HG03520 (cell line): ENCODE data around the gene MTR.
A peak's percentile ranks its signal among the peaks of the same experiment; 100 is the strongest.

Source experiments
- ATAC-seq: cut with Tn5 transposase; IDR thresholded peaks from one replicate; pipeline ENCODE4 v1.9.1; 2021; ENCODE audit warnings: mild to moderate bottlenecking, moderate library complexity; ENCODE audit not compliant: unreplicated experiment

MTR gene

DNA sequence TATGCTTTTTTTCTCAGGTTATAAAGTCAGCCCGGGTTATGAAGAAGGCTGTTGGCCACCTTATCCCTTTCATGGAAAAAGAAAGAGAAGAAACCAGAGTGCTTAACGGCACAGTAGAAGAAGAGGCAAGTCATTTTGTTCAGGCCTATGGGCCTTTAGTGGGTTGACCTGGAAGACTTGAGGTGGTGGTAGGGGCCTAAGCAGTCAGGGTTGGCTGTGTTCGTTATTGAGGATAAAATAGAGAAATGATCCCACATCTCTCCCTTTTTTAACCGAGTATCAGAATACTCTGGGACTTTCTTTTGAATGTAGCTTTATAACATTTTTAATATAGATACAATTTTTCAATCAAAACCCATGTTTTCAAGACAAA is 67.1 kb downstream of the MTR start:
- ATAC-seq = no peak

DNA sequence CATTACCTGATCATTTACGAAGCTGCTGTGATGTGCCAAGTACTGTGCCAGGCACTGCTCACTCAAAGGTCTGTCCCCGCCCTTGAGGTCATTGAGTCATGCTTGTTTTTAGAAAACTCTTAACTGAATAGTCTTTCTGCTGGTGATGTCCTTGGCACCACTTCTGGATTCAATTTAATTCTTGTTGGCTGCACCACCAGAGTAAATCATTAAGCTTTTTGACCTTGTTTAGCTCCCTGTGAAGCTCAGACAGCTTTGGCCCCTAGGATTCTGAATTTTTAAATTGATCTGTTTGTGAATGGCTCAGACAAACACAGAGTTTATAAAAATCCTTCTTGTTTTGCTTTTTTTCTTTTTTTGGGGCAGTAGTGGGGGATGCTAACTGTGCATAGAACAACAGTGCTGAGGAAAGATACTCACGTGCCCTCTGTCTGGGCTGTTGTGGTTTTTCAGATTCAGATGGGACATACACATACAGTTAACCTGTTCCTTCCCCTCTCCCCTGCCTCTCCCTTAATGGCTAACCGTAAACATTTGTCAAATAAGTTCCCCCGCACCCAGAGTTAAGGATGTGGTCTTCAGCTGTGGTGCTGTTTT is 67.6 kb downstream of the MTR start:
- no peak for ATAC-seq

DNA sequence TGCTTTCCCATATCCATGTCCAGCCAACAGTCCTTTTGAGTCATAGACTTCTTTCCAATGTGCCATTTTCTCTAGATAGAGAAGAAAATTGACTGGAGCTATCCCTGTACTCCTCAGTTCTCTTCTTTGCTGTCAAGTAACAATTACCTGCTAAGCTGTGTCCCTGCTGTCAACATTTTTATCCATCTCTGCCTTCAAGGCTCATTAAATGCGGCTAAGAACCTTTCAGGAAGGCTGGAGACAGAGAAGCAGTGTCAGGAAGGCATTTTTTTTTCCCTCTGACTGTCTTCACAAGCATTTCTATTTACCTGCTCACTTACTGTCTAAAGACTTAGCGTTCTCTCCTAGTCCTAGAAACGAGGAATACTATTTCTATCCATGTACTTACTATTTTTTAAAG is 69.1 kb downstream of the MTR start:
- no peak for ATAC-seq

DNA sequence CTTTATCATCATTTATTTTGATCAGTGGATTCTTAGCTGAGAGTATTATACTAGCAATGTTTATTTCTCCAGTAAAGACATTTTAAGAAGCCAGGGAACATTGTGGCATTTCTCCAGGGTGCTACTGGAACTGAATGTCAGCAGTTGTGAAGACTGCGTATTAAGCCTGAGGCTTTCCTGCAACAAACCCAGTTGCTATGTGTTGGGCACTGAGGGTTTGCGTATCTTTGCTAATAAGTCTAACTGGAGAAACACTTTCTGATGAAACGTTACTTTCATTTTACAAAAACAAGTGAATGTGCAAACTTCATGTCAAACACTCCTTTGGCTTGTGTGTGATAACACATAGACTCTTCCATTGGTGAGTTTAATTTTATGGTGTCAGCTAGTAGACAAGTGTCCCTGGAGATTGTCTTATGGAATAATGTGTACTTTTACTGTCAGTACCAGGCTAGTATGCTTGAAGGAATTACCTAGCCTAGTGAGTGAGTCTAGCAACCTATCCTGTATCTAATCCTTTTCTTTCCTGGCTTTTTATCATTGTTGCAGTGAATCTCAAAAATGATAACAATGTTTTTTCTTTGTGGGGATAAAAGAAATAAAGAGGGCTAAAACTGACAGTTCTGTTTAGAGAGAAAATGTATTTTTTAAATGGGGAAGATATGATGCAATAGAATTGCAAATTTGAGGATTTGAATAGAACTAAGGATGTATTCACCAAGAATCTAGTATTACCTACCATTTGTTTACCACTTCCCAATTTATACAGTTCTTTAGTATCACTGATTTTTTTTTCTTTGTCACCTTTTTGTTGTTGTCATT is 70.1 kb downstream of the MTR start:
- no peak for ATAC-seq

DNA sequence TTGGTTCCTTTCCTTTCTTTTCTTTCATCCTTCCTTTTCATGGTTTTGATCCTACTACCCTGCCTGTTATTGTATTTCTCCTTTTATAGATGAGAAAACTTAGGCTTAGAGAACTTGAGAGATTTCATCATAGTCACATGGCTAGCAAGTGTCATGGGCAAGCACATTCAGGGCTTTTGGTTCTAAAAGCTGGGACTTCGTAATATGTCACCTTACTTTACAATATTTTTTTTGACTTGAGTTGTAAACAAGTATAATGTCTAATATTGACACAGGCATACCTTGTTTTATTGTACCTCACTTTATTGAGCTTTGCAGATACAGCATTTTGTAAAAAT is 70.7 kb downstream of the MTR start:
- ATAC-seq = no peak

DNA sequence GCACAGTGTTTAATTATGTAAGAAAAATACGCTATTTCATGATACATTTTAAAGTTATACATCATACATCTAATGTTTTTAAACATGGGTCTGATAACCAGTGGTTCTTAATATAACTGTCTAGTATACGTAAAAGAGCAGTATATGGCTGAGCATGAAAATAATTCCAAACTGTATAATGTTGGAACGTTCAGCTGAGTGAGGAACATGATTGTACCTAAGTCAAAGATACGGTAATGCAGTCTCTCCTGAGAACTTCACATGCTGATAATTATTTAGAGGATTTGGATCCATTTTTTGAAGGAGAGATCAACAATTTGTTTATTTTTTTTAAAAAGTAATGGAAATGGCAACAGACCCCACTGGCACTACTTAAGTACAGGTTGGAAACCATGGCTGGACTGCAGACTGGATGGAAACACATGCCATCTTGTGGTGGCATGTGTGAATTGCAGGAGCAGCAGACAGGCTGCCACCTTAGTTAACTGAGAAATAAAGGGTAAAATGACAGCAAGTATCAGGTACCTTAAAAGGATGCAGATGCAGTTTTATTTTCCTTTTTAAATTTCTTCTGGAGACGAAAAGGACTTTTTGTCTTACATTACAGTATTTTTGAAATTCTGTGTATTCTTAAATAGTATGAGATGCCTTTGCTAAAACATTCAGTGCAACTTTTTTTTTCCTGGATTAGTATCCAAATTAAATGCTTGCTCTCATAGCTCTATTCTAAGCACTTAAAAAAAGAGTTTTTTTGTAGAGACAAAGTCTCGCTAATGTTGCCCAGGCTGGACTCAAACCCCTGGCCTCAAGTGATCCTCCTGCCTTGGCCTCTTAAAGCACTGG is 73.8 kb downstream of the MTR start:
- peak; percentile 70 for ATAC-seq

DNA sequence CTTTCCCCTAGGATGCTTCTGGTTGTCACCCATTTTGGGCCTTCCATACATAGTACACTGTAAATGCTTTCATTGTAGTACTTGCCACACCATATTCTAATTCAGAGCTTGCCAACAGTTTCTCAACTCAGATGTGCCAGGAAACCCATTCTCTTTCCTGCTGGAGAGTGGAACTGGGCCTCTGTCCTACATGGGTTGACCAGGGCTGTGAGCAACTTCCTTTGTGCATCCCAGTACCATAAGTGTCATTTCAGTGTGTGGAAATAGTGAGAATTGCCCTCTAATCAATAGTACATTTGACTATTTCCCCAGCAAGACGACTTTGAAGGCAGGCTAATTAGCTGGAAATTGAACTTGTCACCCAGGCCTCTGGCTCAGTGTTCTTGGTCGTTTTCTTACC is 74.8 kb downstream of the MTR start:
- ATAC-seq = no peak

DNA sequence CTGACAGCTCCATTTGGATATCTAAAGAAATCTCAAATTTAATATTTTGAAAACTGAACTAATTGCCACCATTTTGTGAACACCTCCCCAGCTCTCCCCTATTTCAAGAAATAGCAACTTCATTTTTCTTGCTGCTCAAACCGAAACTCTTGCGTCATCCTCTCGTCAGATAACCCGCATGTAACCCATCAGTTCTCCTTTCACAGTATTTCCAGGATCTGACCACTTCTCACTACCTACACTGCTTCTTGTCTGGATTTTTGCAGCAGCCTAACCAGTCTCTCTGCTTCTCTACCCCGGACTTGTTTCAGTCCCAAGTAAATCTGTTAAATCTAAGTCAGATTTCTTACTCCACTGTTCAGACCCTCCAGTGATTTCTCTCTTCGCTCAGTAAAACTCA is 75.6 kb downstream of the MTR start:
- no peak for ATAC-seq

DNA sequence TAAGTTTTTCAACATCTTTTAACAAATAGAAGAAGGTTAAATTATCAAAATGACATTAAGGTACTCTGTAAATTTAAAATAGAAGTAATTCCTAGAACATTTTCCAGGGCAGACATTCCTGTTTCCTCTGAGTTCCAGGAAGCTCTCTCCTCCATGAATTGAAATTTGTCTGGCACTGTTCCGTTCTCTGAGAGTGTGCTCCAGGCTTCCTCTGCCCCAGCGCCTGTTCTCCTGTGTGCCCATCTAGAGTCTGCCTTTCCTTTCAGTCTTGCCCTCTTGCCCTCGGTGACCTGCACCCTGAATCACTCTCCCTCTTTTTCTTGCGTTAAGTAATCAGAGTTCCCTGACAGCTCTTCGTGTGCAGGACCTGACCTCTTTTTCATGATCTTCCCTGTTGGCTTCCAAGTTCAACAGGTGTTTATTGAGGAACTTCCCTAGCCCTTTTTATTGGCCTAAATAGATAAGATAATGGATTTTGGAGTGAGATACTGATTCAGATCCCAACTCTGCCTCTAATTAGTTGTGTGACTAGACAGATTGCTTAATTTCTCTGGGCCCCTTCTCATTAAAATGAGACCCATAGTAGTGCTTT is 77.1 kb downstream of the MTR start:
- no peak for ATAC-seq

DNA sequence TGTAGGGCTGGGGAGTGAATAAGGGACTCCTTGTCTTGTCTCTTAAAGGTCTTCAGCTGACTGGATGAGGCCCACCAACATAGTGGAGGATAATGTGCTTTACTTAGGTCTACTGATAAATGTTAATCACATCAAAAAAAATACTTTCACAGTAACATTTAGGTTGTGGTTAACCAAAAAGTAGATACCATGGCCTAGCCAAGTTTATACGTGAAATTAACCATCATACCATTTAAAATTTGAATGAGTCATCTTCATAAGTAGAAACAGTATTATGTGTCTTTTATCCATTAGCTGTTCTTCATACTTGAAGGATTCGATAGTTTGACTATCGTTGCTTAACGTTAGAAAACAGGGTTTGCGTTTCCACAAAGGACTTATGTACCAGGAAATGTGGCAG is 80.9 kb downstream of the MTR start:
- ATAC-seq = no peak

DNA sequence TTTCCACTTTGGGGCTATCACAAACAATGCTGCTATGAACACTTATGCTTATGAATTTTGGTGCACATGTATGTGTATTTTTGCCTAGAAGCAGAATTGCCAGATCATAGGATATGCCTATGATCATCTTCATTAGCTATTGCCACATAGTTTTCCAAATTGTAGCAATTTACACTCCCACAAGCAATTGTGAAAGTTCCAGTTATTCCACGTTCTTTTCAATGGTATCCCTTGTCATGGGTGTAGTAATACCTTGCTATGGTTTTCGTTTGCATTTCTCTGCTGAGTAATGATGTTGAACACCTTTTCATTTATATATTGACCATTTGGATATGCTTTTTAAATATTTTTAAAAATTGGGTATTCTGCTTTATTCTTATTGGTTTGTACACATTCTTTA is 82.6 kb downstream of the MTR start:
- ATAC-seq = no peak

DNA sequence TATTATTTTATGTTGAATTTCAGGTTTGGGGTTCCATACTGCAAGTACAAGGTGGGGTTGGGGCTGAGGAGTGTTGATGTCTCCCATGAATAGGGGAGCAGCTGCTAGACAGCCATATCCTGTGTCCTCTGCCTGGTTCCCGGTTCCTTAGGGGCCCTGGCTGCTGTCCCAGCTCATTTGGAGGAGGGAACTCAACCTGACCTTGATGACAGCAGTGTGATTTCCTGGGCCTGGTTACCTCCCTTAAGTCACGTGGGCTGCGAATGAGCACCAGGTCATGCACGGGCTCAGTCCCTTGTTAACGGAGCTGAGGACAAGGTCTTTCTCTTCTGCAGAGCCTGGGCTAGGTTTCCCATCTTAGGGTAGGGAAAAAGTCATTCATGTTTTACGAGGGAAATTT is 85.1 kb downstream of the MTR start:
- no peak for ATAC-seq

DNA sequence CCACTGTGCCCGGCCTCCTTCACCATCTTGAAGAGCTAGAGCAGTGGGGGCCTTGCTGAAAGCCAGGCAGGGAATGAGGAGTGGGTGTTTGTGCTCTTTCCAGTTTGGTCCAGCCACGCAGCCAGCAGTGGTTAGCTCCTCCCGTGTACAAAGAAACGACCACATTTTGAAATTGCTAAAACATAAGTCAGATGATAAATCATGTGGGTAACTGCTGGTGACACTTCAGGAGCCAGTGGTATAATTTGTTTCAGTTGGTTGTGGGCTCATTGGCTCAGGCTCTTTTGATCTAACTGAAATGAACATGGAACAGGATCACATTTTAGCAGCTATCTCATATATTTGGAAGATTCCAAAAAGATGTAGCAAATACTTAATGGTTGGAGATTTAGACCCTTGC is 87.6 kb downstream of the MTR start:
- ATAC-seq = no peak

DNA sequence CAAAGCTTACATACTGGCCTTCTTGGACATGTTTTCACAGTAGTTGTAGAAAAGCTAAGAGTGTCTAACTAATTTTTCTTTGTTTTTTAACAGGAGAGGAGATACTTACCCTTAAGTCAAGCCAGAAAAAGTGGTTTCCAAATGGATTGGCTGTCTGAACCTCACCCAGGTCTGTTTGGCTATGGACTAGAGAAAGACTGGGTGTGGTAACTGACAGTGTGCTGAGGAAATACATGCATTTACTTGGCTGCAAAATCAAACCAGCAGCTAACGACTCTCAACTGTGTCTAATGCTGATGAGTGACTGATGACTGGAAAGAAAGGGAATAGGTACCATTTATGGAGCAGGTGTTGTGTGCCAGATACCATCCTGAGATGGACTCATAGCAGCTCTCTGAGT is 91.1 kb downstream of the MTR start:
- ATAC-seq = no peak

DNA sequence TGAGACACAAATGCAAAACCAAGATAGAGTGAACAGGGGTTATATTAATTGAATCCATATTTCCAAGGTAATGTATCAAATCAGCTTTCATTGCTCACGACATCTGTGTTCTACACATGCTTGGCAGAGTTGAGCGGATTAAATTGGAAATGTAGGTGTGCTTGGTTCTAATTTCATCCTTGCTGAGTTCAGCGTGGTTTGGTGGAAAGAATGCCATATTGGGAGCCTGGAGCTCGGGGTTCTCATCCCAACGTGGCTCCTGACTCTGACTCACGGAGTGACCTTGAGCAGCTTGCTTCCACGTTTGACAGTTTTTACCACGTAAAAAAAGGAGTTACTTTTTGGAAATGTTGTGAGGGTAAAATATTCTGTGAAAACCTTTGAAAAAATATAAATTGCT is 92.0 kb downstream of the MTR start:
- no peak for ATAC-seq

DNA sequence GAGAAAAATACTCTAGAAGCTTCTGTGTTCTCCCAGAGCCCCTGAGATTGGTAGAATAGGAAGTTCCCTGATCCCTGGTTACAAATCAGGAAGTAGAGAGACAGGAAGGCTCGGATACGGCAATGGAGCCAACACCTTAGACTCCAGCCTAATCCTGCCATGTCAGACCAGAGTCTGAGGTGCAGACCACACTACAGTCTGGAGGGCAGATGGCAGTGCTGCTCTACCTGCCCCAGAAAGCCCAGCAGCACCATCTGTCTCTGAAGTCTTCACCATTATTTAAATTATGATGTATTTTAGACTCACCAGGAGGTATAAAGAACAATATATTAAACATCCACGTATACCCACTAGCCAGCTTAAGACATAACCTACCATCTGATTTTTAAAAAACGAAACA is 93.0 kb downstream of the MTR start:
- ATAC-seq = no peak

DNA sequence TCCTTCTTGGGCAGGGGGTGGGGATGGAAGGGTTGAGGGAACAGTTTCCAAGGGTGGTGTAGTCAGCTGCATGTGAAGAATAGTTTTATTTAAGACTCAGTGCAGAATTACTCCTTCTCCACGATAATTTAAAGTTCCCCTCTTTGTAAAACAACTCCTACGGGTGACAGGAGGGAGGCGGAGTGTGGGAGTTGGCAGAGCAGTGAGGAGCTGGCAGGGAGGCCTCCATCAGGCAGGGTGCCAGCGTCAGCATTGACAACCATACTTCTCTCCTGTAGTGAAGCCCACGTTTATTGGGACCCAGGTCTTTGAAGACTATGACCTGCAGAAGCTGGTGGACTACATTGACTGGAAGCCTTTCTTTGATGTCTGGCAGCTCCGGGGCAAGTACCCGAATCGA is 93.8 kb downstream of the MTR start:
- ATAC-seq = no peak

DNA sequence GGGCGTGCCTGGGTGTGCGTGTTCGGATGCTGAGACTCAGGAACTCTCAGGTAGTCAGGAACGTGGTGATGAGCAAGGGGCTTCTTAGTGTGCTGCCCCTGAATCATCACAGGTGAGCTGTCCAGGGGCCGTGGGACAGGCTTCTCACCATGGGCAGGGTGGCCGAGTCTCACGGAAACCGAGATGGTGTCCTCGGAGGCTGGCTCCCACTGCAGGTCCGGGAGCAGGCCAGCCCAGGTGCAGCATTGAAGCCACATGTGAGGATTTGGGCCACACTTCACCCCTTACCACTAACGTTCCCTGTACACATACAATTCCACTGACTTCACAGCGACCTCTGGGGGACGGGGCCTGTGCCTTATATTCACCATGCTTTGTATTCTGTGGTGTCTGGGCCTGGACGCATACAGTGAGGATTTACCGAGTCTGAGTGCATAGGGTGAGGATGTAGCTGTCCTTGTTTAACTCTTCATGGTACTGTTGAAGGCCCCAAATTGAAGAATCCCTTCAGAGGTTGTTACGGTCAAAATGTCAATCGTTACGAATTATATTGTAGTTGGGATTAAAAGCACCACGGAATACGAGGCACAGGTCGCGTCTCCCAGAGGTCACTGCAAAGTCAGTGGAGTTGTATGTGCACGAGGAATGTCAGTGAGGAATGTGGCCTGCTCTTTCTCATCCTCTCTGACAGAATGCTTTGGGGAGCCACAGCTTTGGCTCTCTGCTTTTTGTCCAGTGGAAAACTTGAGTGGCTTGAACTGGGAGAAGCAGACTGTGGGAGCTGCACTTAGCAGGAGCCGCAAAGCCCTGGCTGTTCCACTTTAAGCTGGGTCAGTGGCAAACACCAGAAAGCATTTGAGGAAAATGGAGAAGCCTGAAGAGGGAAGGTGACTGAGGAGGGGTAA is 95.3 kb downstream of the MTR start:
- ATAC-seq = no peak

DNA sequence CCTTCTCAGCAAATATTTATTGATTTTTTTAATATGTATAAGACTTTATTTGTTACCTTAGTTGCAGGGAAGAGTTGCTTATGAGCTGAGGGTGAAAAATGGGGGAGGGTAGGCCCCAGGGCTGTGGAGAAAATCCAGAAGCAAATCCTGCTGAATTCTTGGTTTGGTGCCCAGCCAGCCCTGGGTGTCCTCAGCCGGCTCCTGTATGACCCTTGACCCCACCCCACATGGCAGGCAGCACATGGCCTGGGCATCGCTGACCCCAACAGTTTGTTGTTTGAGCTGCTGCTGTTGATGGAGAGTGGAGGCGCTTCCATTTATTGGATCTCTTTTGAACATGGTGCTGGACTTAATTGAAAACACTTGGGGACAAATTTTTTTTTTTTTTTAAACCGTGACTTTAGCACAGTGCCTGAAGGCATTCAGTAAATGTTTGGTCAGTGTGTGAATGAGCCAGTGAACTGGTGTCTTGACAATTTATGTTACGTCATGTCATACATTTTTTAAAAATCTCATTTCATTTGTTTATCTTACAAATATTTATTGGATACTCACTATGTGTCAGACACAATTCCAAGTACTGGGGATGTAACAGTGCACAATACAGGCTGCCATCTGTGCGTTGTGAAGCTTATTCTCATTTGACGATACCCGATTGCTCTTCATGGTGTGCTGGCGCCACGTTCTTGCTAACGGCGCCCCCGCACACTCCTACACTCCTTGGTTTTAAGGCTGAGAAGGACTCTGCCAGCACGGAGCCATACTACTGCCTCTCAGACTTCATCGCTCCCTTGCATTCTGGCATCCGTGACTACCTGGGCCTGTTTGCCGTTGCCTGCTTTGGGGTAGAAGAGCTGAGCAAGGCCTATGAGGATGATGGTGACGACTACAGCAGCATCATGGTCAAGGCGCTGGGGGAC is 98.8 kb downstream of the MTR start:
- no peak for ATAC-seq
